GM21528 (cell line): ENCODE data around the gene FBXL13.
"Not testable (repeated sequence)": the region's sequence is repeated elsewhere in the genome, so short reads cannot be mapped to it uniquely, and the experiment has no call there.

ENCODE experiments used
- ATAC-seq: cut with Tn5 transposase; IDR thresholded peaks from one replicate; pipeline ENCODE4 v1.9.1; 2021; ENCODE audit warnings: mild to moderate bottlenecking, moderate library complexity; ENCODE audit not compliant: unreplicated experiment, low FRiP score

The FBXL13 gene

GRCh38 chr7:102790364-102791100 is 284.1 kb downstream of the FBXL13 start:
- ATAC-seq, result not testable (repeated sequence)

DNA sequence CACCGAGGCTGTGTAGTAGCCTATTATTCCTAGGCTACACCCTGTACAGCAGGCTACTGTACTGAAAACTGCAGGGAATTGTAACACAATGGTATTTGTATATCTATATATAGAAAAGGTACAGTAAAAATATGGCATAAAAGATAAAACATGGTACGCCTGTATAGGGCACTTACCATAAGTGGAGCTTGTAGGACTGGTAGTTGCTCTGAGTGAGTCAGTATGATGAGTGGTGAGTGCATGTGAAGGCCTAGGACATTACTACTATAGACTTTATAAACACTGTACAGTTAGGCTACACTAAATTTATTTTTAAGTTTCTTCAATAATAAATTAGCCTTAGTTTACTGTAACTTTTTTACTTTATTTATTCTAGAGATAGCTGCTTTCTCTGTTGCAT is 285.8 kb downstream of the FBXL13 start:
- ATAC-seq, result not testable (repeated sequence)

- not testable (repeated sequence) for ATAC-seq
Measured at GRCh38 chr7:102780926-102781325, 293.7 kb downstream of the FBXL13 start.

DNA sequence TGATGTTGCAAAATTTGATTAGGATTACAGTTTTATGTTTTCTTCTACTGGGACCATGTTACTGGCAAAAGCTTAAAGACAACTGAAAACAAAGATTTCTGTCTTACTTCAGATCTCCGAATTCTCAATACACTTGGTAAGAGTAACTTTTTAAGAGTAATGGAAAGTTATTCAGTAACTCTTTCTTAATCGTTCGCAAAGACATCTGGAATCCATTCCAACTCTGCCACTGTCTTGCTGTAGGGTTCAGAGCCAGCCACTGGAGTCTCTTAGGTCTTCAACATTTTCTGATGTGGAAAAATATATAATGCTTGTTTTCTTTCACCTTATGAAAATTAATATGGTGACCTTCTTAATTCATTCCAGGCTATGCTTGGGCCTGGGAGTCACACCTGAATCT is 295.9 kb downstream of the FBXL13 start:
- ATAC-seq, result not testable (repeated sequence)

- not testable (repeated sequence) for ATAC-seq
Measured at GRCh38 chr7:102776217-102776616, 298.4 kb downstream of the FBXL13 start.

DNA sequence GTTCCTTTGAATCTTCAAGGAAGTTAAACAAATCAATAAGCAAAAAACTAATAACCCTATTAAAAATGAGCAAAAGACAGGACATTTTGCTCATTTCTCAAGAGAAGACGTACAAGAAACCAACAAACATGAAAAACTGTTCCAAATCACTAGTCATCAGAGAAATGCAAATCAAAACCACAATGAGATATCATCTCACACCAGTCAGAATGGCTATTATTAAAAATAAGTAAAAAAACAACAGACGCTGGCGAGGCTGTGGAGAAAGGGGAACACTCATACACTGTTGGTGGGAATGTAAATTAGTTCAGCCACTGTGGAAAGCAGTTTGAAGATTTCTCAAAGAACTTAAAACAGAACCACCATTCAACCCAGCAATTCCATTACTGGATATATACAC is 304.1 kb downstream of the FBXL13 start:
- ATAC-seq, result peak; percentile 61

- ATAC-seq, result not testable (repeated sequence)
Measured at GRCh38 chr7:102769657-102770192, 304.9 kb downstream of the FBXL13 start.

DNA sequence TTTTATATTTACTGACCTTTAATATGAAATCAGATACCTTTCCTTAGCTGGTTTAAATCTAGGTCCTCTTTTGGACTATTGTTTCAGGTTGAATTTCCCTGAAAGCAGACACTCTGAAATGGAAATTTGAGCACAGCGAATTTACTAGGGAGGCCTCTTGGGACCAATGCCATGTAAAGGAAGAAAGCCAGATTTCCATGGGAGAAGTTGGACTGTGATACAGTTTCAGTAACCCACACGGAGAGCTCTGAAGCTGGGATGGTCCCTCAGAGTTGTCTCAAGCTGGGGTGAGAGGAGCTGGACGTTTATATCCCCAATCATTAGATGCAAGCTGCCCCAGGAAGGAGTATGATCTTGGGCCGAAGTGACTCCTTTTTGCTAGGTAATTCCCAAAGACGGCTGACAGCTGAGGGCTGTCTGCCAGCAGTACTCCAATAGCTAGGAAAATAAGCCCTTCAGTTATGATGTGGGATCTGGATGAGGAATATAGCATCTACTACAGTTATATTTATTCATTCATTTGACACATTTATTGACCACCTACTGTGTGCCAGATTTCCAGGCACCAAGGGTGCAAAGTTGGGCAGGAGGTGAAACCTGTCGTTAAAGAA is 311.2 kb downstream of the FBXL13 start:
- ATAC-seq, result not testable (repeated sequence)
